Measurements from ENCODE around the gene TWF2. TPM values are rescaled to one million over a fixed set of nuclear protein-coding genes. Genes with fewer than 3 reads are reported as not detected.

The TWF2 gene
- total and polyA plus RNA-seq, 2 of the 13 experiments (the other 11 are each of a cell fraction or from before 2014, with no cell fraction given) = 45.5 to 108 TPM

DNA sequence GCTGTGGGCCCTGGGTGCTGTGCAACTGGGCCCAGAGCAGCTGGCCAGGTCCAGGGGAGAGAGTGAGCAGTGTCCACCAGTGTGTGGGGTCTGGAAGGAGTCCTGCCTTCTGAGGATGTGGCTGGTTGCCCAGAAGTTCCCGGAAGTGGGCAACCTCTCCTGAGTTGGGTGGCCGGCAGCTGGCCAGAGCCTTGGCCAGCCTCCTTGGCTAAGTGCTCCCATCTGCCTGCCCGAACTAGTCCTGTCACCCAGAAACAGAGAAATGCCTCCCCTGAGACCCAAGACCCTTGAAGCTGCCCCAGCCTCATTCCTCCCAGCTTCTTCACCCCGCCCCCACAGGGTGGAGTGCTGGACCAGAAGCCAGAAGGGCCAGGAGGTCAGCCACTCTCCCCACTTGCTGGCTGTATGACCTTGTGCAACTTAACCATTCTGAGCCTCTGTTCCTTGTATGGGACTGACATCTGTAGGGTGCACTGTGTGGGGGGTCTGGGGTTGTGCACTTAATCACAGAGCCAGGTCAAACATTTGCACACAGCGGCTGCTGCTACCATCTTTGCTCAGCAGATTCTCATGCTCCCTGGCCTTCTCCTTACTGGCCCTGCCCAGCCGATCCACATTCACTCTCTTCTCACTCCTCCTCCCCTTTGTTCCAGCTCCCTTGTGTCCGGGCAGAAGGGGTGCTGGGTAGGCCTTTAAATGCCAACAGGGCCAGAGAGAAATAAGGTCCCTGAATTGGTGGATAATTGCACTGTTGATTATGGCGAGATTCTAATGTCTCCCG lies 48.5 kb downstream of the TWF2 start:
- H3K4me3 ChIP-seq (replicated peaks in 1 of 3; ENCODE audit: insufficient read depth in 1 of 3, low read depth in 2 of 3, low read length in 3 of 3) = no peak overlapping the region
- WGBS (ENCODE audit: low lambda C conversion rate) = 28% methylated on average over 6 of the region's 9 CpGs
- no TSS peak for BruUV-seq (replicated peaks)
- no peak overlapping the region for H2AFZ ChIP-seq (ENCODE audit: low read length)
- FAIRE-seq (no peak), ATAC-seq (no peak; the same call in 2 of the 3 replicates), DNase-seq (ENCODE audit: low spot score) (no peak)
- ChIA-PET POLR2A (no interaction called here), CTCF (ENCODE audit: low intra/inter-chr PET ratio, low total read pairs) (no interaction called here)
- no peaks in the 10 kb centered on the region for H3K36me3 ChIP-seq (replicated peaks in 1 of 2; ENCODE audit: control insufficient read depth in 1 of 2, insufficient read depth in 2 of 2, low read length in 2 of 2)
- H4K20me1 ChIP-seq (ENCODE audit: insufficient read depth, low read length) = no peaks in the 10 kb centered on the region
- intact Hi-C loops (cut with micrococcal nuclease; ENCODE audit: unreplicated experiment) (no loop called here), in situ Hi-C loops (cut with HindIII; ENCODE audit: extremely low pct_ligation_motif_present, low pct_unique_long_range_greater_than_20kb) (no loop called here)
- H3K79me2 ChIP-seq (ENCODE audit: insufficient read depth, low read length) = no peaks in the 10 kb centered on the region
- no peak overlapping the region for H3K27ac ChIP-seq (ENCODE audit: extremely low read length, insufficient read depth, low read length)
- TF ChIP-seq ZNF335 (CRISPR knock-in tag; IDR thresholded peaks at IDR 0.05) (no peak), ZNF883 (CRISPR knock-in tag; IDR thresholded peaks at IDR 0.05; ENCODE audit: not compliant biosample characterization) (no peak), RARA (CRISPR knock-in tag; IDR thresholded peaks at IDR 0.05) (no peak)
- H3K9ac ChIP-seq (ENCODE audit: insufficient read depth, low read depth, low read length) = no peak overlapping the region
- no peaks in the 10 kb centered on the region for H3K9me3 ChIP-seq (ENCODE audit: low read length)
- peaks cover 51% of the 10 kb centered on the region for H3K4me1 ChIP-seq (ENCODE audit: insufficient read depth, low read length)
- no peak overlapping the region for H3K4me2 ChIP-seq (ENCODE audit: low read depth, low read length)
- H3K27me3 ChIP-seq (ENCODE audit: control insufficient read depth in 1 of 2, insufficient read depth in 2 of 2, low read length in 2 of 2) = peaks cover 0 to 6% of the 10 kb centered on the region in 2 experiments; a peak in 1 of 5 replicates

DNA sequence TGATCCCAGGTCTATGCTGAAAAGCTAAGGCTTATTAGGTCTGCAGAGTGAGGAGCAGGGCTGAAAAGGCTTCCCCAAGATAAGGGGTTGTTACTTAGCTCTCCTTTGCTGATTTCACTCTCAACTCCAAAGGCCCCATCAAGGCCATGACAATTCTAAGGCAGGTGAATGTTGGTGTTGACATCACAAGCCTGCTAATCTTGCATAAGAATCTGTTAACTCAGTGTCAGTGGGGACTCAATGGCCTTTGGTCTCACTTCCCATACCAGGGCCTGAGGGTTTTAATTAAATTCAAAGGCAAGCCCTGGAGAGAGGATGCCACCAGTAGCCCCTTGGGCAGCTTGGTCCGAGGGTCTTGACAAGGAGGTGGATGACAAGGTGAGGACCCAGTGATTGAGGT lies 50.4 kb downstream of the TWF2 start:
- in situ Hi-C loops (cut with HindIII; ENCODE audit: extremely low pct_ligation_motif_present, low pct_unique_long_range_greater_than_20kb) (no loop called here), intact Hi-C loops (cut with micrococcal nuclease; ENCODE audit: unreplicated experiment) (no loop called here)
- DNase-seq (ENCODE audit: low spot score) (peak; percentile 42), FAIRE-seq (peak; percentile 26), ATAC-seq (peak; percentile 44)
- H3K9ac ChIP-seq (ENCODE audit: insufficient read depth, low read depth, low read length) = no peak overlapping the region
- ChIA-PET POLR2A (interaction anchor here (0.9 to 1.6 kb wide), 3 partner anchors 9 to 22 kb away, joined by 3 to 8 read pairs (median 3); no protein-coding TSS in a partner anchor), CTCF (ENCODE audit: low intra/inter-chr PET ratio, low total read pairs) (no interaction called here)
- peaks cover 67% of the 10 kb centered on the region for H3K4me1 ChIP-seq (ENCODE audit: insufficient read depth, low read length)
- H3K9me3 ChIP-seq (ENCODE audit: low read length) = no peaks in the 10 kb centered on the region
- BruUV-seq (replicated peaks) = no TSS peak
- H3K79me2 ChIP-seq (ENCODE audit: insufficient read depth, low read length) = no peaks in the 10 kb centered on the region
- H2AFZ ChIP-seq (ENCODE audit: low read length) = no peak overlapping the region
- no CpG with 5 or more reads among the region's 1 CpG for WGBS (ENCODE audit: low lambda C conversion rate)
- peak overlapping the region; percentile 55 for H3K4me2 ChIP-seq (ENCODE audit: low read depth, low read length)
- no peak overlapping the region for H3K27ac ChIP-seq (ENCODE audit: extremely low read length, insufficient read depth, low read length)
- H3K27me3 ChIP-seq (ENCODE audit: control insufficient read depth in 1 of 2, insufficient read depth in 2 of 2, low read length in 2 of 2) = peaks cover 0 to 3% of the 10 kb centered on the region in 2 experiments; a peak in 1 of 5 replicates
- no peaks in the 10 kb centered on the region for H4K20me1 ChIP-seq (ENCODE audit: insufficient read depth, low read length)
- H3K4me3 ChIP-seq (replicated peaks in 1 of 3; ENCODE audit: insufficient read depth in 1 of 3, low read depth in 2 of 3, low read length in 3 of 3) = no peak overlapping the region
- no peaks in the 10 kb centered on the region for H3K36me3 ChIP-seq (replicated peaks in 1 of 2; ENCODE audit: control insufficient read depth in 1 of 2, insufficient read depth in 2 of 2, low read length in 2 of 2)
- TF ChIP-seq ZNF768 (CRISPR knock-in tag; IDR thresholded peaks at IDR 0.05) = no peak
- TF ChIP-seq, protein P1, sequence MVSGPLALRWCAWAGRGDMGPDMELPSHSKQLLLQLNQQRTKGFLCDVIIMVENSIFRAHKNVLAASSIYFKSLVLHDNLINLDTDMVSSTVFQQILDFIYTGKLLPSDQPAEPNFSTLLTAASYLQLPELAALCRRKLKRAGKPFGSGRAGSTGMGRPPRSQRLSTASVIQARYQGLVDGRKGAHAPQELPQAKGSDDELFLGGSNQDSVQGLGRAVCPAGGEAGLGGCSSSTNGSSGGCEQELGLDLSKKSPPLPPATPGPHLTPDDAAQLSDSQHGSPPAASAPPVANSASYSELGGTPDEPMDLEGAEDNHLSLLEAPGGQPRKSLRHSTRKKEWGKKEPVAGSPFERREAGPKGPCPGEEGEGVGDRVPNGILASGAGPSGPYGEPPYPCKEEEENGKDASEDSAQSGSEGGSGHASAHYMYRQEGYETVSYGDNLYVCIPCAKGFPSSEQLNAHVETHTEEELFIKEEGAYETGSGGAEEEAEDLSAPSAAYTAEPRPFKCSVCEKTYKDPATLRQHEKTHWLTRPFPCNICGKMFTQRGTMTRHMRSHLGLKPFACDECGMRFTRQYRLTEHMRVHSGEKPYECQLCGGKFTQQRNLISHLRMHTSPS (CRISPR knock-in tag; IDR thresholded peaks at IDR 0.05; ENCODE audit: low read depth) = no peak
- TF ChIP-seq CREB1 (IDR thresholded peaks at IDR 0.05) = no peak
- 0 out of 2 replicates have a peak, but pooled peaks have one; percentile 11 for TF ChIP-seq CREB1 (CRISPR knock-in tag; IDR thresholded peaks at IDR 0.05)
- TF ChIP-seq CEBPG (CRISPR knock-in tag; IDR thresholded peaks at IDR 0.05) = peak; percentile 56; the same call in 1 of the 2 replicates
- TF ChIP-seq ZNF644 (CRISPR knock-in tag; IDR thresholded peaks at IDR 0.05; ENCODE audit: low read depth) = 0 out of 2 replicates have a peak, but pooled peaks have one; percentile 14
- peak; percentile 17; the same call in 1 of the 2 replicates for TF ChIP-seq ZFX (CRISPR knock-in tag; IDR thresholded peaks at IDR 0.05; ENCODE audit: low read depth)
- TF ChIP-seq HMG20B (CRISPR knock-in tag; conservative IDR thresholded peaks at IDR 0.05) = no peak
- TF ChIP-seq FOSL2 (CRISPR knock-in tag; IDR thresholded peaks at IDR 0.05) = 0 out of 2 replicates have a peak, but pooled peaks have one; percentile 3
- no peak for TF ChIP-seq SOX6 (IDR thresholded peaks at IDR 0.05)
- peak; percentile 31; the same call in 1 of the 2 replicates for TF ChIP-seq SOX6 (CRISPR knock-in tag; IDR thresholded peaks at IDR 0.05)
- TF ChIP-seq TBX2 (CRISPR knock-in tag; IDR thresholded peaks at IDR 0.05; ENCODE audit: borderline replicate concordance) = 0 out of 2 replicates have a peak, but pooled peaks have one; percentile 26
- no peak for TF ChIP-seq PRMT3 (CRISPR knock-in tag; IDR thresholded peaks at IDR 0.05; ENCODE audit: borderline replicate concordance, low read depth)
- peak; percentile 21; the same call in 1 of the 2 replicates for TF ChIP-seq GATAD2A (CRISPR knock-in tag; IDR thresholded peaks at IDR 0.05)
- peak; percentile 43; the same call in 1 of the 2 replicates for TF ChIP-seq HMG20A (CRISPR knock-in tag; IDR thresholded peaks at IDR 0.05; ENCODE audit: borderline replicate concordance)
- peak; percentile 56; the same call in 1 of the 2 replicates for TF ChIP-seq FOXA3 (CRISPR knock-in tag; IDR thresholded peaks at IDR 0.05)
- 0 out of 2 replicates have a peak, but pooled peaks have one; percentile 8 for TF ChIP-seq SAP130 (CRISPR knock-in tag; IDR thresholded peaks at IDR 0.05; ENCODE audit: low read depth)
